ENCODE data around the gene THNSL1.

The THNSL1 gene

GRCh38 chr10:25026463-25026862 is 10.1 kb downstream of the THNSL1 start:
- H3K36me3 Mint-ChIP-seq: peaks cover 13% of the 10 kb centered on the region
- no peaks in the 10 kb centered on the region for H3K27me3 Mint-ChIP-seq
- H3K4me1 Mint-ChIP-seq: peaks cover 8% of the 10 kb centered on the region
- H3K9me3 Mint-ChIP-seq: peaks cover 5% of the 10 kb centered on the region
- H3K27ac Mint-ChIP-seq: no peak overlapping the region
- no peak overlapping the region for H3K4me3 Mint-ChIP-seq

GRCh38 chr10:25028711-25029110 is 12.3 kb downstream of the THNSL1 start:
- Mint-ChIP-seq H3K27ac (no peak overlapping the region), H3K4me3 (no peak overlapping the region), H3K4me1 (peaks cover 1% of the 10 kb centered on the region), H3K9me3 (peaks cover 5% of the 10 kb centered on the region), H3K27me3 (no peaks in the 10 kb centered on the region), H3K36me3 (peaks cover 5% of the 10 kb centered on the region)

- no peak overlapping the region for H3K4me3 Mint-ChIP-seq
- no peak overlapping the region for H3K27ac Mint-ChIP-seq
- no peaks in the 10 kb centered on the region for H3K27me3 Mint-ChIP-seq
- peaks cover 4% of the 10 kb centered on the region for H3K36me3 Mint-ChIP-seq
- H3K9me3 Mint-ChIP-seq: peaks cover 5% of the 10 kb centered on the region
- no peaks in the 10 kb centered on the region for H3K4me1 Mint-ChIP-seq
Measured at GRCh38 chr10:25029519-25029918, 13.1 kb downstream of the THNSL1 start.

- Mint-ChIP-seq H3K4me3 (no peak overlapping the region), H3K4me1 (peaks cover 9% of the 10 kb centered on the region), H3K27ac (no peak overlapping the region), H3K36me3 (no peaks in the 10 kb centered on the region), H3K9me3 (no peaks in the 10 kb centered on the region), H3K27me3 (peaks cover 17% of the 10 kb centered on the region)
Measured at GRCh38 chr10:25036381-25036780, 20.0 kb downstream of the THNSL1 start.

GRCh38 chr10:25038325-25038724 is 21.9 kb downstream of the THNSL1 start:
- Mint-ChIP-seq H3K27ac (no peak overlapping the region), H3K4me3 (no peak overlapping the region), H3K27me3 (peaks cover 17% of the 10 kb centered on the region), H3K9me3 (no peaks in the 10 kb centered on the region), H3K4me1 (peaks cover 9% of the 10 kb centered on the region), H3K36me3 (no peaks in the 10 kb centered on the region)

- Mint-ChIP-seq H3K9me3 (no peaks in the 10 kb centered on the region), H3K27ac (no peak overlapping the region), H3K4me1 (peaks cover 9% of the 10 kb centered on the region), H3K36me3 (no peaks in the 10 kb centered on the region), H3K4me3 (no peak overlapping the region), H3K27me3 (peaks cover 18% of the 10 kb centered on the region)
Measured at GRCh38 chr10:25039531-25039930, 23.1 kb downstream of the THNSL1 start.

GRCh38 chr10:25046641-25047040 is 30.2 kb downstream of the THNSL1 start:
- H3K4me1 Mint-ChIP-seq: no peaks in the 10 kb centered on the region
- H3K27me3 Mint-ChIP-seq: peaks cover 13% of the 10 kb centered on the region
- H3K9me3 Mint-ChIP-seq: no peaks in the 10 kb centered on the region
- no peak overlapping the region for H3K27ac Mint-ChIP-seq
- H3K4me3 Mint-ChIP-seq: no peak overlapping the region
- peaks cover 2% of the 10 kb centered on the region for H3K36me3 Mint-ChIP-seq

GRCh38 chr10:25047088-25047487 is 30.7 kb downstream of the THNSL1 start:
- H3K4me3 Mint-ChIP-seq: no peak overlapping the region
- H3K9me3 Mint-ChIP-seq: no peaks in the 10 kb centered on the region
- H3K27me3 Mint-ChIP-seq: peaks cover 13% of the 10 kb centered on the region
- H3K4me1 Mint-ChIP-seq: no peaks in the 10 kb centered on the region
- no peak overlapping the region for H3K27ac Mint-ChIP-seq
- peaks cover 2% of the 10 kb centered on the region for H3K36me3 Mint-ChIP-seq

- H3K4me1 Mint-ChIP-seq: no peaks in the 10 kb centered on the region
- peaks cover 2% of the 10 kb centered on the region for H3K36me3 Mint-ChIP-seq
- no peaks in the 10 kb centered on the region for H3K9me3 Mint-ChIP-seq
- H3K4me3 Mint-ChIP-seq: no peak overlapping the region
- H3K27ac Mint-ChIP-seq: no peak overlapping the region
- peaks cover 13% of the 10 kb centered on the region for H3K27me3 Mint-ChIP-seq
Measured at GRCh38 chr10:25047591-25048301, 31.3 kb downstream of the THNSL1 start.

- peaks cover 13% of the 10 kb centered on the region for H3K27me3 Mint-ChIP-seq
- H3K36me3 Mint-ChIP-seq: peaks cover 2% of the 10 kb centered on the region
- no peaks in the 10 kb centered on the region for H3K9me3 Mint-ChIP-seq
- H3K27ac Mint-ChIP-seq: no peak overlapping the region
- no peak overlapping the region for H3K4me3 Mint-ChIP-seq
- no peaks in the 10 kb centered on the region for H3K4me1 Mint-ChIP-seq
Measured at GRCh38 chr10:25048450-25048849, 32.0 kb downstream of the THNSL1 start.

GRCh38 chr10:25049966-25050365 is 33.6 kb downstream of the THNSL1 start:
- H3K4me3 Mint-ChIP-seq: no peak overlapping the region
- H3K36me3 Mint-ChIP-seq: peaks cover 2% of the 10 kb centered on the region
- H3K27me3 Mint-ChIP-seq: peaks cover 12% of the 10 kb centered on the region
- H3K4me1 Mint-ChIP-seq: no peaks in the 10 kb centered on the region
- no peaks in the 10 kb centered on the region for H3K9me3 Mint-ChIP-seq
- no peak overlapping the region for H3K27ac Mint-ChIP-seq

- Mint-ChIP-seq H3K9me3 (no peaks in the 10 kb centered on the region), H3K4me1 (no peaks in the 10 kb centered on the region), H3K36me3 (peaks cover 2% of the 10 kb centered on the region), H3K4me3 (no peak overlapping the region), H3K27ac (no peak overlapping the region), H3K27me3 (peaks cover 12% of the 10 kb centered on the region)
Measured at GRCh38 chr10:25050402-25050801, 34.0 kb downstream of the THNSL1 start.

GRCh38 chr10:25052012-25052411 is 35.6 kb downstream of the THNSL1 start:
- peaks cover 2% of the 10 kb centered on the region for H3K36me3 Mint-ChIP-seq

GRCh38 chr10:25056726-25057125 is 40.3 kb downstream of the THNSL1 start:
- no peak overlapping the region for H3K27ac Mint-ChIP-seq
- no peaks in the 10 kb centered on the region for H3K4me1 Mint-ChIP-seq
- H3K9me3 Mint-ChIP-seq: no peaks in the 10 kb centered on the region
- H3K4me3 Mint-ChIP-seq: no peak overlapping the region
- H3K36me3 Mint-ChIP-seq: no peaks in the 10 kb centered on the region
- H3K27me3 Mint-ChIP-seq: peaks cover 1% of the 10 kb centered on the region

More at GRCh38 chr10:25052012-25052411, 35.6 kb downstream of the THNSL1 start:
- Mint-ChIP-seq H3K27me3 (peaks cover 12% of the 10 kb centered on the region), H3K4me3 (no peak overlapping the region), H3K9me3 (no peaks in the 10 kb centered on the region), H3K4me1 (no peaks in the 10 kb centered on the region), H3K27ac (no peak overlapping the region)

- H3K27ac Mint-ChIP-seq: no peak overlapping the region
- H3K4me1 Mint-ChIP-seq: peaks cover 8% of the 10 kb centered on the region
- H3K36me3 Mint-ChIP-seq: no peaks in the 10 kb centered on the region
- H3K27me3 Mint-ChIP-seq: peaks cover 1% of the 10 kb centered on the region
- H3K4me3 Mint-ChIP-seq: no peak overlapping the region
- no peaks in the 10 kb centered on the region for H3K9me3 Mint-ChIP-seq
Measured at GRCh38 chr10:25057886-25058285, 41.5 kb downstream of the THNSL1 start.

GRCh38 chr10:25059990-25060389 is 43.6 kb downstream of the THNSL1 start:
- Mint-ChIP-seq H3K27ac (no peak overlapping the region), H3K36me3 (no peaks in the 10 kb centered on the region), H3K9me3 (no peaks in the 10 kb centered on the region), H3K27me3 (no peaks in the 10 kb centered on the region), H3K4me1 (peaks cover 13% of the 10 kb centered on the region), H3K4me3 (no peak overlapping the region)

GRCh38 chr10:25061125-25061524 is 44.7 kb downstream of the THNSL1 start:
- H3K4me3 Mint-ChIP-seq: no peak overlapping the region
- H3K27ac Mint-ChIP-seq: peak overlapping the region; percentile 14
- no peaks in the 10 kb centered on the region for H3K9me3 Mint-ChIP-seq
- H3K36me3 Mint-ChIP-seq: no peaks in the 10 kb centered on the region
- no peaks in the 10 kb centered on the region for H3K27me3 Mint-ChIP-seq
- H3K4me1 Mint-ChIP-seq: peaks cover 13% of the 10 kb centered on the region

Measured in activated naive CD4-positive, alpha-beta T cell treated with anti-CD3 and anti-CD28 coated beads, Interleukin-2, amount 50 U/mL, for 24 hours (primary cell).